Bronchial epithelial cell (primary cell): ENCODE data around the gene ZNF154. TPM values are rescaled to one million over a fixed set of nuclear protein-coding genes. Genes with fewer than 3 reads are reported as not detected.
A peak's percentile ranks its signal among the peaks of the same experiment; 100 is the strongest.

Experiments
- DNase-seq: peaks from one replicate; pipeline ENCODE4 v3.0.0-alpha.2; 2010; ENCODE audit warnings: low read depth
- FAIRE-seq: peaks from 2 replicates; lab custom pipeline; 2011; peaks lifted over from hg19 to GRCh38; lab: Jason Lieb, UNC
- H3K27me3 ChIP-seq: 2 replicates; pipeline ENCODE4 v1.5.1; 2011; ENCODE audit warnings: low read length; ENCODE audit not compliant: control insufficient read depth, insufficient read depth
- H3K36me3 ChIP-seq: 2 replicates; pipeline ENCODE4 v1.5.1; 2011; ENCODE audit warnings: low read length; ENCODE audit not compliant: control insufficient read depth, insufficient read depth
- H3K4me3 ChIP-seq: 2 replicates; pipeline ENCODE4 v1.5.1; 2011; ENCODE audit warnings: mild to moderate bottlenecking, low read depth, low read length, control low read depth
- CTCF ChIP-seq: IDR thresholded peaks from 2 replicates; pipeline ENCODE4 v1.5.1; 2011; ENCODE audit warnings: mild to moderate bottlenecking, moderate library complexity, low read length, control low read depth, inconsistent platforms; ENCODE audit not compliant: insufficient read depth, severe bottlenecking
- total RNA-seq: library from RNA; depleted of rRNA; stranded (reverse); fragments of >200 nt; gene quantifications from 2 replicates; pipeline ENCODE4 v1.2.1, GENCODE V29; 2014

Gene ZNF154
- total RNA-seq, 1 donor from 2014 or later = 0.53 TPM

- DNase-seq (peak; percentile 22), FAIRE-seq (no peak)
- Histone ChIP-seq H3K27me3 (no peaks in the 10 kb centered on the region), H3K36me3 (peaks cover 24% of the 10 kb centered on the region), H3K4me3 (no peak overlapping the region)
- no peak for TF ChIP-seq CTCF
Observed at GRCh38 chr19:57688011-57688763, 20.8 kb downstream of the ZNF154 start.

- Histone ChIP-seq H3K36me3 (peaks cover 23% of the 10 kb centered on the region), H3K4me3 (no peak overlapping the region), H3K27me3 (no peaks in the 10 kb centered on the region)
- FAIRE-seq (no peak), DNase-seq (no peak)
- no peak for TF ChIP-seq CTCF
Observed at GRCh38 chr19:57687363-57688010, 21.5 kb downstream of the ZNF154 start.

- H3K4me3 ChIP-seq = no peak overlapping the region
- no peak for TF ChIP-seq CTCF
- DNase-seq = no peak
- peaks cover 23% of the 10 kb centered on the region for H3K36me3 ChIP-seq
- no peak for FAIRE-seq
- no peaks in the 10 kb centered on the region for H3K27me3 ChIP-seq
Observed at GRCh38 chr19:57686727-57687126, 22.3 kb downstream of the ZNF154 start.

GRCh38 chr19:57682226-57682766, 26.7 kb downstream of the ZNF154 start:
- TF ChIP-seq CTCF = no peak
- no peak for FAIRE-seq

GRCh38 chr19:57675881-57676280, 33.1 kb downstream of the ZNF154 start:
- DNase-seq (peak; percentile 29), FAIRE-seq (no peak)
- H3K4me3 ChIP-seq = no peak overlapping the region
- no peak for TF ChIP-seq CTCF
- no peaks in the 10 kb centered on the region for H3K36me3 ChIP-seq
- H3K27me3 ChIP-seq = no peaks in the 10 kb centered on the region

More at GRCh38 chr19:57682226-57682766, 26.7 kb downstream of the ZNF154 start:
- Histone ChIP-seq H3K36me3 (peaks cover 23% of the 10 kb centered on the region), H3K27me3 (no peaks in the 10 kb centered on the region), H3K4me3 (peak overlapping the region; percentile 87)
- DNase-seq = no peak
